HG02642 (cell line): ENCODE measurements around the gene MED9.

Source experiments
- ATAC-seq: cut with Tn5 transposase; IDR thresholded peaks from one replicate; pipeline ENCODE4 v1.9.1; 2021; ENCODE audit warnings: mild to moderate bottlenecking; ENCODE audit not compliant: unreplicated experiment, poor library complexity

Gene MED9

GRCh38 chr17:17512866-17513265 is 36.1 kb downstream of the MED9 start:
- no peak for ATAC-seq

GRCh38 chr17:17513626-17514025 is 36.8 kb downstream of the MED9 start:
- ATAC-seq = no peak

DNA sequence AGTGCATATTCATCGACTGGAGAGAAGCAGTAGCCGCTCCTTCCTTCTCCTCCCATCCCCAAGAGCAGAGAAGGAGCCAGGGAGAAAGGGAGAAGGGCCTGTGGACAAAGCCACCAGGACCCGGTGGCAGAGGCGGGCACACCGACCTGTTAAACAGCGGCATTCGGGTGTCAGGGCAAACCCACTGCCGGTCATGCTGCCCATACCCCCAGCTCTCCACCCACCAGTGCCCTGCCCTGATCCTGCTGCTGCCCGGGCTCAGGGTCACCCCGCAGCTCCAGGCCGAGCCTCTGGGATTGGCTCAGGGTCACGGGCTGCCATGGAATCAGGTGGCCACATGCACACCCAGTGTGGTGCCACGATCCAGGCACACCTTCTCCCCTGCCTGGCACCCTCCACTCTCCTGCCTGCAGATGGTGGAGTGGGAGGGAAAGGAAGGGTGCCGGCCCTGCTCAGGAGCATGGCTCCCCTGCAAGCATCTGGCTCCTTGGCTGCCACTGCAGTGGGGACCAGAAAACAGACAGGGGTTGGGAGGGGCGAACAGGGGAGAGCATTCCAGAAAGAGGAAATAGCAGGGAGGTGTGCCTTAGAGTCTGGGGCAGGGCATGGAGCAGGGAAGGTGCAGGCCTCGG is 37.7 kb downstream of the MED9 start:
- ATAC-seq = no peak

- ATAC-seq = no peak
Observed at GRCh38 chr17:17514993-17515933, 38.5 kb downstream of the MED9 start.

DNA sequence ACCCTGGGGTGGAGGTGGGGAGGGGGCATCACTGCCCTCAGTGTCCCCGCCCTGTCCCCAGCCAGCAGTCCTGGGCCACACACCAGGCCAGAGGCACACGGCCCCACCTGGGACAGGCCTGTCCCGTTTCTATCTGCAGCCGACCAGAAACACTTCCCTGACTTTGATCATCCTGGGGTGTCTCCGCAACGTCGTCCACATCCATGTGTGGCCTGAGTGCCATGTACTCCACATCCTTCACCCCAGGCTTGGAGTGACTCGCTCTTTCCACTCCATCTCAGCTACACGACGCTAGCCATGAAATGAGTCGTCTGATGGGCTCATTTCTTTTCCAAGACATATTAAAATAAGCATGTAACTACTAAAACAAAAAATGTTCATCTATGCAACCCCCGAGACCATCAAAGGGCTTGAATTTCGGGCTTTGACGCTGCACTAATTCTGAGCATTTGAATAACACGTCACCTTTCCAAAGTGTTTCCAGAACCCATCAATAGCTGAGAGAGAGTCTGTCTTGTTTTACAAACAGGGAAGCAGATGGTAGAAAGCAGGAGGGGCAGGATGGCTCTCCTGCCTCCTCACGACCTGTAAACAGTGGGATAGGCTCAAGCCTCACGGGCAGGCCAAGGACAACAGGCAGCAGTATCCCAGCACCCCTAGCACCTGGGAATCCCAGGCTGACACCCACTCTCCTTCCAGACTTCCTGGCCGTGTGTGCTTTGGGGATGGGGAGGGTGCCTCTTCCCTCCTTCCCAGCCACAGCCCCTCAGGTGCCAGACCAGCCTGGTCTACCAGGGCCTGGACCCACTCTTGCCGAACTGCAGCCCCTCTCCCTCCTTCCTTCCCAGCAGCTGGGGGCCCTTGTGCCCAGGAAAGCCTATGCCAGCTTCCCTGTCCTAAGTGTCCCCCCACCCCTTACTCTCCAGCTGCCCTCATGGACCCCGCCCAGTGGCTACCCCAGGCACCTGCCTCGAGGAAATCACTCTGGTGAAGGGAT is 39.4 kb downstream of the MED9 start:
- no peak for ATAC-seq

DNA sequence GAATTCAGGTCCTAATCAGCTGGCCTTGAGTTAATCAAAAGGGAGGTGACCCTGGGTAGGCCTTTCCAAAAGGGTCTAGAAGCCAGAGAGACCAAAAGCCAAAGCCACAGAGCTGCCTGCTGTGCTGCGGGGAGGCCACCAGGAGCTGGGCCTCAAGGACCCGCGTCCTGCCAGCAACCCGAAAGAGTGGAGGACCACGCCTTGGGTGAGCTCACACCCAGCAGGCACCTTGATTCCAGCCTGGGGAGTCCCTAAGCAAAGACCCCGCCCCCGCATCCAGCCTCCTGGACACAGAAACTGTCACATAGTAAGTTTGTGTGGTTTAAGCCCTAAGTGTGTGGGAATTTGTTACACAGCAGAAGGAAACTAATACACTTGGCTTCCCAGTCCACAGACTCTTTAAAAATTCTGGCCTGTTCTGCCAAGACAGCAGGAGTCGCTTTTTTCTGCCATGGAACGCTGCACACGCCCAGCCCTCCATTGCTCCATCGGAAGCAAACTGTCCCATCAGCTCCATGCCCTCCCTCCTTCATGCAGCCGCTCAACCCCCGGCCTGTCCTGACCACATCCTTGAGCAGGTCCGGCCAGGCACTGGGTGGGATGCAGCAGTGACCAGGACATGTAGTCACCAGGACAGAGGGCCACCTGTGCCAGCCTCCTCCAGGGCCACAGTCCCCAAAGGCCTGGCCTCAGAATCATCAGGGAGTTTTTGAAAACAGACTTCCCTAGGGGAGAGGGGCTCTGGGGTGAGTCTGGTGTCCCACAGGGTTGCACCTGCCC is 40.3 kb downstream of the MED9 start:
- ATAC-seq = no peak

GRCh38 chr17:17518014-17518413 is 41.2 kb downstream of the MED9 start:
- ATAC-seq = no peak

- no peak for ATAC-seq
Observed at GRCh38 chr17:17518951-17519350, 42.2 kb downstream of the MED9 start.

- no peak for ATAC-seq
Observed at GRCh38 chr17:17519886-17520285, 43.1 kb downstream of the MED9 start.

DNA sequence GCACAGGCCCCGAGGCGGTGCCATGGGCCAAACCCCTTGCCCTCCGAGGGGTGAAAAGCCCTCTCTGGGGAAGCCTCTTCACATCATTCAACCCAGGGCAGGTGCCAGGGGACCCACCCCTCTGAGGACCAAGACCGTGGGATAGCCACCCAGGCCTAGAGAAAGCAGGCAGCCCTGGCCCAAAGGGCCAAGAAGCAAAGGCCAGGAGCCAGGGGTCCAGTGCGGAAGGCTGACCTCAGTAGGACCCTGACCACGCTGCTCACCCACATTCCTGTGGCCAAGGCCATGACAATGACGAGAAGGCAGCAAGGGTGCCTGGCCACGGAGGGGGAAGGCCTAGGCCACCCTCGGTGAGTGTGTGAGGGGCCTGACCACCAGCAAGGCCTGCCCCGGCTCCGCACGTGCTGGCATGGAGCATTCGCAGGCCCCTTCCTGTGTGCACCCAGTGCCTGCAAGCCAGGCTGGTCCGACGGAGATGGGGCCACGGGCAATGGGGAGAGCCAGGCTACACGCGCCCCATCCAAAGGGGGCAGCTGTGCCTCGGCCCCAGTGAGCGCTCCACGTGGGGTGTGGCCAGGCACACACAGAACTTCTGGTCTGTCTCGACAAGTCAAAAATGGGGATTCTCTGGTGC is 43.9 kb downstream of the MED9 start:
- ATAC-seq = no peak

GRCh38 chr17:17523001-17523730 is 46.4 kb downstream of the MED9 start:
- no peak for ATAC-seq

DNA sequence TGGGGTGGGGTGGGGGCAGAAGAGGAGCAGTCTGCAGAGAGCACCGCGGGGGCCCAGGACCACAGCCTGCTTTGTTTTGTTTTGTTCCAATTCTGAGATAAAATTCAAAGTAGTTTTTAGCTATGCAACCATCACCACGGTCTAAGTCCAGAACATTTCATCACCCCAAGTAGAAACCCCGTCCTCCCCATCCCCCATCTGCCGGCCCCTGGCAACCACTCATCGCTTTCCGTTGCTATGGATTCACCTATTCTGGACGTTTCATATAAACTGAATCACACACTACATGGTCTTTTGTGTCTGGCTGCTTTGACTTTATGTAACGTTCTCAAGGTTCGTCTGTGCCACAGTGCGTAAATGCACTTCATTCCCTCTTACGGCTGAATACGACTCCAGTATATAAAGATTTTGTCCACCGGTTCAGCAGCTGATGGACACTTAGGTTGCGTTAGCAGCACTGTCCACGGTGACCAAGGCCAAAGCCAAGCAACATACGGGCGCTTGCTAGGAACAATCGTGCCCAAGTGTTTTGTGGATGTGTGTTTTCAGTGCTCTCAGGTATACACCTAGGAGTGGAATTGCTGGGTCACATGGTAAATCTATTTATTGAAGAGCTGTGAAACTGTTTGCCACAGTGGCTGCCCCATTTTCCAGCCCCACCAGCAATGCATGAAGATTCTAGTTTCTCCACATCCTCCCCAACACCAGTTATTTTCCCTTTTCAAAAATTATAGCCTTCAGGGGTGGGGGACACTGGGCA is 47.1 kb downstream of the MED9 start:
- no peak for ATAC-seq

- no peak for ATAC-seq
Observed at GRCh38 chr17:17525311-17525710, 48.5 kb downstream of the MED9 start.

DNA sequence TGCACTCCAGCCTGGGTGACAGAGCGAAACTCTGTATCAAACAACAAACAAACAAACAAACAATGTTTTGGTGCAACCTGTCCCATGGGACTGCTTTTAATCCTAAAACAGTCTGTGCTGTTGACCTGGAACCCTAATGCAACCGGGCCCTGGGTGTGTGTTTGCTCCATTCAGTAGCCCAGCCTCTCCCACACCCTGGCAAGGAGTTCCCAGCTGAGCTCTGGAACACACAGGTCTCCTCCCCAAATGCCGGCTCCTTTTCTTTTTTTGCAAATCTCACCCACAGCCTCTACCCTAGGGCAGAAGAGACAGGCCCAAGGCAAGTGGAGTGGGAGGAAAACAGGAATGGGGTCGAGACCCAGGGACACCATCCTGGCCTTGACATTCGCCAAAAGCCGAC is 49.2 kb downstream of the MED9 start:
- ATAC-seq = no peak

GRCh38 chr17:17526369-17526768 is 49.6 kb downstream of the MED9 start:
- no peak for ATAC-seq

DNA sequence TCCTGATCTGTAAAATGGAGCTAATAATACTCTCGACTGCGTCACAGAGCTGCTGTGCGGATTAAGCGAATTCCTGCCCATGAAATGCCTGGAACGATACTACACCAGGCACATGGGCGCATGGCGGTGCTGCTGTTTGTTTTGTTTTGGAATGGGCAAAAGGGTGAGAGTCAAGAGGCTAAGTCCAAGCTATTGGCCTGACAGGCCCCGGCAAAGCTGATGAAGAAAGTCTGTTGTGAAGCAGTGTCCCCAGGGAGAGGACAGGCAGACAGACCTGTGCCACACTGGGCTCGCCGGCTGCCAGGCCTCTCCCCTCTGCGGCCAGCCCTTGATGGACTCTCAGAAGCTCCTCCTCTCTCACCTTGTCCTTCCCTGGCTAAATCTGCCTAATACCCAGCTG is 50.7 kb downstream of the MED9 start:
- ATAC-seq = no peak

DNA sequence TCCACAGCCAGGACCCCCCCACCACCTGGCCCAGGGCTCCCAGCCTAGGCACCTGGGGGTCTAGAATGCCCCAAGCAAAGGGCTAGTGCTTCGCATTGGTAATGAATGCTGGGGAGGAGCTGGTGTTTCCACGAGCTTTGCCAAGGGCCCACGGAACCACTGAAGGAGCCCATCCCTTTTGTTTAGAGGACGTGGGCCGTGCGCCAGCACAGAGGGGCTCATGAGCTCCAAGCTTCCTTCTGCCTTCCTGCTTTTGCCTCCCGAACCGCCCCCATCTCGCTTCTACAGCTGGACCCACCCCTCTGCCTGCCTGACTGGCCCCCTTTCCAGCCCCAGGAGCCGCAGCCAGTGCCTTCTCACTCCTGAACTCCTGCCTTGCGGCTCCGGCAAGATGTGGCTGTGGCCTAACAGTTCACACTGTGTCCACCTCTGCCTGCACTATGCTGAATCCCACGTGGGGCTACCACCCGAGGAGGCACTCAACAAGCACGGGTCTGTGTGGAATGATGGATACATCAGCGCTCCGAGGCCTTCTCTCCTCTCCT is 51.2 kb downstream of the MED9 start:
- ATAC-seq = no peak
